GM21529 (cell line): ENCODE results near the gene SFXN5.

ENCODE experiments used
- ATAC-seq: cut with Tn5 transposase; IDR thresholded peaks from one replicate; pipeline ENCODE4 v1.9.1; 2021; ENCODE audit not compliant: unreplicated experiment

The SFXN5 gene

GRCh38 chr2:73021371-73022010 lies 50.0 kb downstream of the SFXN5 start:
- no peak for ATAC-seq

- no peak for ATAC-seq
Measured at GRCh38 chr2:73020657-73021370, 50.7 kb downstream of the SFXN5 start.

- ATAC-seq: no peak
Measured at GRCh38 chr2:73020306-73020656, 51.2 kb downstream of the SFXN5 start.

- no peak for ATAC-seq
Measured at GRCh38 chr2:73018188-73018825, 53.2 kb downstream of the SFXN5 start.

GRCh38 chr2:73013936-73014335 lies 57.6 kb downstream of the SFXN5 start:
- ATAC-seq: no peak

- no peak for ATAC-seq
Measured at GRCh38 chr2:73009177-73009839, 62.2 kb downstream of the SFXN5 start.

GRCh38 chr2:73008766-73009135 lies 62.8 kb downstream of the SFXN5 start:
- no peak for ATAC-seq

- no peak for ATAC-seq
Measured at GRCh38 chr2:73007991-73008765, 63.3 kb downstream of the SFXN5 start.

GRCh38 chr2:73006969-73007710 lies 64.4 kb downstream of the SFXN5 start:
- ATAC-seq: no peak

GRCh38 chr2:73004889-73005596 lies 66.5 kb downstream of the SFXN5 start:
- ATAC-seq: no peak

- ATAC-seq: no peak
Measured at GRCh38 chr2:73004466-73004865, 67.0 kb downstream of the SFXN5 start.

GRCh38 chr2:73003027-73003426 lies 68.5 kb downstream of the SFXN5 start:
- ATAC-seq: no peak

- no peak for ATAC-seq
Measured at GRCh38 chr2:73000808-73001570, 70.5 kb downstream of the SFXN5 start.

- ATAC-seq: no peak
Measured at GRCh38 chr2:72999729-73000725, 71.5 kb downstream of the SFXN5 start.

- no peak for ATAC-seq
Measured at GRCh38 chr2:72998724-72999123, 72.8 kb downstream of the SFXN5 start.

- no peak for ATAC-seq
Measured at GRCh38 chr2:72998234-72998651, 73.3 kb downstream of the SFXN5 start.

GRCh38 chr2:72996117-72996502 lies 75.4 kb downstream of the SFXN5 start:
- ATAC-seq: no peak
